HEK293 (cell line): Measurements from ENCODE around the gene RASL10B.

Experiments used
- CTCF ChIA-PET: fragments of 350-600 bp; formaldehyde crosslinking; extraction: SDS; loops from one replicate; lab custom pipeline; 2021; ENCODE audit warnings: antibody characterized with exemption; lab: Yijun Ruan, JAX
- POLR2A ChIA-PET: fragments of 300-600 bp; formaldehyde crosslinking; extraction: SDS; loops from one replicate; lab custom pipeline; 2020; ENCODE audit warnings: antibody characterized with exemption, inconsistent platforms; lab: Yijun Ruan, JAX
- H3K27ac ChIP-seq: fragments of 200-500 bp; sonication (Bioruptor generic); 2 replicates; pipeline ENCODE4 v1.5.1; 2014; ENCODE audit warnings: low read depth, low read length, control low read depth, inconsistent platforms; ENCODE audit errors: extremely low read depth
- H3K36me3 ChIP-seq, 2 experiments: fragments of 200-500 bp in 1 of 2; sonication (Bioruptor generic) in 1 of 2; 1 replicate in 1 of 2; 2 replicates in 1 of 2; pipeline ENCODE4 v1.5.1; 2014 to 2017; ENCODE audit warnings: inconsistent platforms in 2 of 2, low read length in 2 of 2; ENCODE audit not compliant: control insufficient read depth in 2 of 2, insufficient read depth in 1 of 2
- H3K4me1 ChIP-seq: fragments of 200-500 bp; sonication (Bioruptor generic); 2 replicates; pipeline ENCODE4 v1.5.1; 2014; ENCODE audit warnings: mild to moderate bottlenecking, low read length, inconsistent platforms; ENCODE audit not compliant: control insufficient read depth, insufficient read depth
- H3K4me3 ChIP-seq: 2 replicates; pipeline ENCODE4 v1.5.1; 2011; ENCODE audit warnings: low read depth, mild to moderate bottlenecking, control low read depth, low read length, moderate library complexity
- H3K9me3 ChIP-seq: fragments of 200-500 bp; sonication (Bioruptor generic); 2 replicates; pipeline ENCODE4 v1.5.1; 2014; ENCODE audit warnings: low read depth, low read length, inconsistent platforms; ENCODE audit not compliant: control insufficient read depth, insufficient read depth
- ZBTB10 ChIP-seq: fragments of 450-650 bp; formaldehyde crosslinking; IDR thresholded peaks from 2 replicates; pipeline ENCODE4 v1.5.1; 2016; ENCODE audit warnings: missing biosample characterization, missing genetic modification characterization
- ZIC2 ChIP-seq: fragments of 450-650 bp; formaldehyde crosslinking; IDR thresholded peaks from 2 replicates; pipeline ENCODE4 v1.5.1; 2016; ENCODE audit warnings: missing biosample characterization, missing genetic modification characterization
- ZNF133 ChIP-seq: fragments of 450-650 bp; formaldehyde crosslinking; IDR thresholded peaks from 2 replicates; pipeline ENCODE4 v1.5.1; 2016; ENCODE audit warnings: missing biosample characterization, missing genetic modification characterization
- ZNF501 ChIP-seq: fragments of 450-650 bp; formaldehyde crosslinking; IDR thresholded peaks from 2 replicates; pipeline ENCODE4 v1.5.1; 2016; ENCODE audit warnings: missing biosample characterization, missing genetic modification characterization
- ZNF785 ChIP-seq: fragments of 450-650 bp; formaldehyde crosslinking; IDR thresholded peaks from 2 replicates; pipeline ENCODE4 v1.5.1; 2016; ENCODE audit warnings: missing biosample characterization, missing genetic modification characterization
- ZSCAN18 ChIP-seq: fragments of 450-650 bp; formaldehyde crosslinking; IDR thresholded peaks from 2 replicates; pipeline ENCODE4 v1.5.1; 2016; ENCODE audit warnings: missing biosample characterization, missing genetic modification characterization

Gene RASL10B

GRCh38 chr17:35790841-35791240 is 59.4 kb downstream of the RASL10B start (continued):
- TF ChIP-seq ZBTB10: no peak
- TF ChIP-seq ZNF501 (tag by site-specific recombination): no peak
- no peak for TF ChIP-seq ZNF133
- TF ChIP-seq, all 188 proteins: peak for 0

- CTCF ChIA-PET: interaction anchor here (1.0 to 10.2 kb wide), 4 partner anchors 10 to 27 kb away, joined by 3 to 104 read pairs (median 4); partner anchors contain the start of gene TAF15
Measured at GRCh38 chr17:35791681-35792350, 60.4 kb downstream of the RASL10B start.

More at GRCh38 chr17:35791681-35792350, 60.4 kb downstream of the RASL10B start:
- POLR2A ChIA-PET: interaction anchor here (0.5 to 1.8 kb wide), 3 partner anchors 17 to 28 kb away, joined by 3 to 5 read pairs (median 4); partner anchors contain the start of gene TAF15
- Histone ChIP-seq H3K4me3 (no peak overlapping the region), H3K36me3 (no peaks in the 10 kb centered on the region)
- 0 out of 2 replicates have a peak, but pooled peaks have one; percentile 17 for TF ChIP-seq ZIC2 (tag by site-specific recombination)
- TF ChIP-seq ZSCAN18: no peak
- TF ChIP-seq ZNF785 (tag by site-specific recombination): no peak
- TF ChIP-seq, all 188 proteins: peak for 1
- Histone ChIP-seq H3K9me3 (no peaks in the 10 kb centered on the region), H3K4me1 (no peaks in the 10 kb centered on the region), H3K27ac (no peak overlapping the region)
